IMR-90 (cell line): ENCODE data around the gene ZMIZ1. TPM values are rescaled to one million over a fixed set of nuclear protein-coding genes. Genes with fewer than 3 reads are reported as not detected.

Experiments
- ATAC-seq: fragments of 200-7000 bp; cut with Tn5 transposase; 2 replicates; pipeline ENCODE4 v1.9.1; 2020; ENCODE audit warnings: low read depth, mild to moderate bottlenecking, moderate library complexity
- BruUV-seq: library from RNA; stranded (reverse); fragments of 400-500 nt; replicated peaks from 2 replicates; lab custom pipeline; 2021; lab: Mats Ljungman, UMichigan
- CTCF ChIA-PET: fragments of 300-600 bp; formaldehyde crosslinking; extraction: SDS; loops from one replicate; lab custom pipeline; 2021; ENCODE audit warnings: antibody characterized with exemption; lab: Yijun Ruan, JAX
- POLR2A ChIA-PET: fragments of 300-600 bp; sonication (Branson Sonifier 250); formaldehyde crosslinking; loops from one replicate; lab custom pipeline; 2022; ENCODE audit warnings: antibody characterized with exemption; ENCODE audit not compliant: unreplicated experiment; lab: Charles Lee
- DNase-seq: peaks from one replicate; pipeline ENCODE4 v3.0.0; 2013
- H2AFZ ChIP-seq: replicated peaks from 2 replicates; pipeline ENCODE3; 2013; ENCODE audit warnings: low read length, mild to moderate bottlenecking; ENCODE audit not compliant: poor library complexity
- H2AK5ac ChIP-seq: 2 replicates; pipeline ENCODE4 v1.6.1; 2013; ENCODE audit warnings: low read depth, low read length, inconsistent platforms
- H2AK9ac ChIP-seq: replicated peaks from 2 replicates; pipeline ENCODE3; 2013; ENCODE audit warnings: mild to moderate bottlenecking, low read depth, low read length, moderate library complexity; ENCODE audit not compliant: poor library complexity
- H2BK120ac ChIP-seq: 2 replicates; pipeline ENCODE4 v1.6.1; 2013; ENCODE audit warnings: low read depth, low read length, inconsistent platforms
- H2BK15ac ChIP-seq: 3 replicates; pipeline ENCODE4 v1.6.1; 2013; ENCODE audit warnings: low read depth, low read length, inconsistent platforms
- H2BK20ac ChIP-seq: 2 replicates; pipeline ENCODE4 v1.6.1; 2013; ENCODE audit warnings: low read depth, mild to moderate bottlenecking, inconsistent platforms, low read length, moderate library complexity
- H2BK5ac ChIP-seq: 2 replicates; pipeline ENCODE4 v1.6.1; 2013; ENCODE audit warnings: mild to moderate bottlenecking, low read depth, low read length, inconsistent platforms; ENCODE audit not compliant: poor library complexity, severe bottlenecking
- H3K14ac ChIP-seq: replicated peaks from 2 replicates; pipeline ENCODE4 v1.6.1; 2013; ENCODE audit warnings: low read depth, low read length, inconsistent platforms
- H3K18ac ChIP-seq: 2 replicates; pipeline ENCODE4 v1.6.1; 2013; ENCODE audit warnings: low read depth, low read length, control low read depth
- H3K23ac ChIP-seq: 2 replicates; pipeline ENCODE4 v1.6.1; 2013; ENCODE audit warnings: low read depth, low read length, inconsistent platforms
- H3K27ac ChIP-seq: 2 replicates; pipeline ENCODE4 v1.5.1; 2013; ENCODE audit warnings: mild to moderate bottlenecking, control low read depth, low read length; ENCODE audit not compliant: insufficient read depth
- H3K27me3 ChIP-seq: 2 replicates; pipeline ENCODE4 v1.6.1; 2013; ENCODE audit warnings: low read length; ENCODE audit not compliant: control insufficient read depth, insufficient read depth
- H3K36me3 ChIP-seq: 2 replicates; pipeline ENCODE4 v1.6.1; 2013; ENCODE audit warnings: low read length, mixed read lengths; ENCODE audit not compliant: control insufficient read depth, insufficient read depth
- H3K4ac ChIP-seq: 2 replicates; pipeline ENCODE4 v1.6.1; 2013; ENCODE audit warnings: low read depth, low read length, inconsistent platforms
- H3K4me1 ChIP-seq: 2 replicates; pipeline ENCODE4 v1.6.1; 2013; ENCODE audit warnings: low read length, mixed read lengths; ENCODE audit not compliant: control insufficient read depth, insufficient read depth
- H3K4me2 ChIP-seq: 2 replicates; pipeline ENCODE4 v1.6.1; 2013; ENCODE audit warnings: low read depth, mild to moderate bottlenecking, control low read depth, low read length, moderate library complexity
- H3K4me3 ChIP-seq: 2 replicates; pipeline ENCODE4 v1.5.1; 2013; ENCODE audit warnings: low read depth, mild to moderate bottlenecking, control low read depth, low read length, moderate library complexity; ENCODE audit not compliant: insufficient read depth
- H3K56ac ChIP-seq: 2 replicates; pipeline ENCODE4 v1.6.1; 2013; ENCODE audit warnings: low read length, inconsistent platforms; ENCODE audit not compliant: insufficient read depth; ENCODE audit errors: extremely low read depth
- H3K79me1 ChIP-seq, 2 experiments: 2 replicates each; pipeline ENCODE4 v1.6.1; 2013; ENCODE audit warnings: low read length in 2 of 2, inconsistent platforms in 1 of 2, low read depth in 1 of 2
- H3K9ac ChIP-seq: 2 replicates; pipeline ENCODE4 v1.6.1; 2013; ENCODE audit warnings: low read depth, low read length, control low read depth
- H3K9me1 ChIP-seq: 2 replicates; pipeline ENCODE4 v1.6.1; 2013; ENCODE audit warnings: low read length, inconsistent platforms; ENCODE audit not compliant: insufficient read depth
- H3K9me3 ChIP-seq: 2 replicates; pipeline ENCODE4 v1.6.1; 2013; ENCODE audit warnings: low read length; ENCODE audit not compliant: control insufficient read depth, insufficient read depth
- H4K20me1 ChIP-seq: 2 replicates; pipeline ENCODE4 v1.6.1; 2013; ENCODE audit warnings: low read length, inconsistent platforms; ENCODE audit not compliant: insufficient read depth
- H4K5ac ChIP-seq: 2 replicates; pipeline ENCODE4 v1.6.1; 2013; ENCODE audit warnings: mild to moderate bottlenecking, low read depth, low read length, control low read depth
- H4K8ac ChIP-seq, 2 experiments: 2 replicates each; pipeline ENCODE4 v1.6.1; 2013; ENCODE audit warnings: low read depth in 2 of 2, low read length in 2 of 2, control low read depth in 1 of 2, inconsistent platforms in 1 of 2
- H4K91ac ChIP-seq: 2 replicates; pipeline ENCODE4 v1.6.1; 2013; ENCODE audit warnings: low read depth, low read length, inconsistent platforms; ENCODE audit not compliant: insufficient read depth
- MAFK ChIP-seq: IDR thresholded peaks from 2 replicates; pipeline ENCODE4 v1.6.1; 2012; ENCODE audit warnings: low read depth, low read length, improper control_type of control experiment
- MAZ ChIP-seq: IDR thresholded peaks from 2 replicates; pipeline ENCODE4 v1.6.1; 2012; ENCODE audit warnings: low read depth, mild to moderate bottlenecking, low read length, improper control_type of control experiment, moderate library complexity, borderline replicate concordance
- MXI1 ChIP-seq: IDR thresholded peaks from 2 replicates; pipeline ENCODE4 v1.6.1; 2012; ENCODE audit warnings: low read depth, mild to moderate bottlenecking, low read length, moderate library complexity, borderline replicate concordance
- NFE2L2 ChIP-seq: fragments of 150-350 bp; IDR thresholded peaks from 2 replicates; pipeline ENCODE4 v1.6.1; 2016; ENCODE audit warnings: low read depth, mild to moderate bottlenecking, low read length
- POLR2A ChIP-seq: IDR thresholded peaks from 2 replicates; pipeline ENCODE4 v1.6.1; 2012; ENCODE audit warnings: mild to moderate bottlenecking, low read depth, low read length
- RCOR1 ChIP-seq: IDR thresholded peaks from 2 replicates; pipeline ENCODE4 v1.6.1; 2012; ENCODE audit warnings: mild to moderate bottlenecking, low read length, improper control_type of control experiment; ENCODE audit not compliant: insufficient replicate concordance
- WGBS, 2 experiments: methylation state at CpG; one replicate each; pipeline versions ENCODE4 v1.1.5 to v1.1.7; 2013; ENCODE audit warnings: missing lambda C conversion rate in 2 of 2; ENCODE audit not compliant: insufficient read length in 1 of 2; ENCODE audit errors: extremely low coverage in 2 of 2; 5-methylcytosine and 5-hydroxymethylcytosine counted together
- dilution Hi-C: fragments of 300-500 bp; cut with HindIII; formaldehyde crosslinking; loops from one replicate; pipeline ENCODE4 v1.14.3; 2018; ENCODE audit warnings: low sequenced_read_pairs; ENCODE audit not compliant: unreplicated experiment
- in situ Hi-C: fragments of 300-500 bp; cut with MboI; formaldehyde crosslinking; loops from 3 replicates; pipeline ENCODE4 v1.14.3; 2019; ENCODE audit warnings: low sequenced_read_pairs, inconsistent platforms, mixed read lengths
- intact Hi-C: fragments of 100-400 bp; cut with micrococcal nuclease; formaldehyde crosslinking; loops from 2 replicates; pipeline ENCODE4 v1.10.0; 2022
- polyA plus RNA-seq, 3 experiments: library from polyadenylated mRNA; depleted of rRNA; stranded (reverse); fragments of >200 nt; gene quantifications; 2 replicates each; pipeline ENCODE4 v1.2.3, GENCODE V29; 2012; ENCODE audit warnings: low replicate concordance in 1 of 3
- total RNA-seq: library from RNA; depleted of rRNA; stranded (reverse); fragments of >200 nt; gene quantifications from 2 replicates; pipeline ENCODE4 v1.2.3, GENCODE V29; 2012
- TF ChIP-seq, protein P1 (sequence below): fragments of 150-350 bp; IDR thresholded peaks from 2 replicates; pipeline ENCODE4 v1.6.1; 2017; ENCODE audit warnings: mild to moderate bottlenecking, antibody characterized with exemption, low read length, low read depth

Gene ZMIZ1
- total and polyA plus RNA-seq, 2 of the 4 experiments (the other 2 are of a cell fraction): 6.6 to 48.7 TPM

GRCh38 chr10:79295563-79295962 is 226.8 kb downstream of the ZMIZ1 start:
- Histone ChIP-seq H2AFZ (no peak overlapping the region), H3K27me3 (no peaks in the 10 kb centered on the region), H4K5ac (0 out of 2 replicates have a peak overlapping the region, but pooled peaks have one; percentile 6), H2BK5ac (no peak overlapping the region), H3K56ac (no peak overlapping the region), H3K4ac (no peak overlapping the region), H3K14ac (no peak overlapping the region), H3K79me1 (peaks cover 8 to 56% of the 10 kb centered on the region in 2 experiments; a peak in 3 of 4 replicates), H3K9me1 (peaks cover 19% of the 10 kb centered on the region), H3K4me1 (peaks cover 24% of the 10 kb centered on the region), H3K4me3 (no peak overlapping the region), H3K36me3 (peaks cover 82% of the 10 kb centered on the region), H3K9me3 (no peaks in the 10 kb centered on the region), H3K4me2 (no peak overlapping the region), H2BK15ac (no peak overlapping the region), H2AK5ac (no peak overlapping the region), H2BK120ac (no peak overlapping the region), H2BK20ac (no peak overlapping the region), H4K8ac (no peak overlapping the region), H4K91ac (no peak overlapping the region), H3K27ac (no peak overlapping the region), H4K20me1 (peaks cover 38% of the 10 kb centered on the region), H2AK9ac (no peak overlapping the region), H3K9ac (no peak overlapping the region), H3K18ac (no peak overlapping the region), H3K23ac (no peak overlapping the region)
- WGBS, 2 experiments: 80% methylated on average over 1 of the region's 5 CpGs; no CpG with 5 or more reads in 1 of the 2 experiments
- POLR2A ChIA-PET: no interaction called here
- no TSS peak for BruUV-seq
- CTCF ChIA-PET: no interaction called here
- DNase-seq (no peak), ATAC-seq (no peak)
- intact Hi-C loops (no loop called here), dilution Hi-C loops (no loop called here), in situ Hi-C loops (no loop called here)
- TF ChIP-seq MXI1 (no peak), RCOR1 (no peak), POLR2A (no peak), MAZ (no peak), NFE2L2 (no peak), MAFK (no peak)
- TF ChIP-seq, protein P1, sequence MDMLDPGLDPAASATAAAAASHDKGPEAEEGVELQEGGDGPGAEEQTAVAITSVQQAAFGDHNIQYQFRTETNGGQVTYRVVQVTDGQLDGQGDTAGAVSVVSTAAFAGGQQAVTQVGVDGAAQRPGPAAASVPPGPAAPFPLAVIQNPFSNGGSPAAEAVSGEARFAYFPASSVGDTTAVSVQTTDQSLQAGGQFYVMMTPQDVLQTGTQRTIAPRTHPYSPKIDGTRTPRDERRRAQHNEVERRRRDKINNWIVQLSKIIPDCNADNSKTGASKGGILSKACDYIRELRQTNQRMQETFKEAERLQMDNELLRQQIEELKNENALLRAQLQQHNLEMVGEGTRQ: peak; percentile 77
